Muscle of leg (tissue), 11 donors: ENCODE measurements around the gene CALHM6. TPM values are rescaled to one million over a fixed set of nuclear protein-coding genes. Genes with fewer than 3 reads are reported as not detected.
A peak's percentile ranks its signal among the peaks of the same experiment; 100 is the strongest.

Experiments used
- DNase-seq: peaks from one replicate; pipeline ENCODE4 v3.0.0; 2013
- H3K27ac ChIP-seq: one replicate; pipeline ENCODE4 v1.5.1; 2013; ENCODE audit warnings: mild to moderate bottlenecking, low read length, control low read depth
- H3K27me3 ChIP-seq: one replicate; pipeline ENCODE4 v1.6.1; 2013; ENCODE audit warnings: low read length; ENCODE audit not compliant: control insufficient read depth, insufficient read depth
- H3K36me3 ChIP-seq: one replicate; pipeline ENCODE4 v1.6.1; 2013; ENCODE audit warnings: low read length; ENCODE audit not compliant: control insufficient read depth, insufficient read depth
- H3K4me1 ChIP-seq: one replicate; pipeline ENCODE4 v1.6.1; 2013; ENCODE audit warnings: low read length; ENCODE audit not compliant: control insufficient read depth, insufficient read depth
- H3K4me3 ChIP-seq: one replicate; pipeline ENCODE4 v1.5.1; 2013; ENCODE audit warnings: low read length, control low read depth
- H3K9me3 ChIP-seq: replicated peaks from 2 replicates; pipeline ENCODE4 v1.6.1; 2013; ENCODE audit warnings: low read depth, low read length; ENCODE audit not compliant: control insufficient read depth
- WGBS: methylation state at CpG from one replicate; pipeline ENCODE4 v1.1.5; 2013; ENCODE audit warnings: missing lambda C conversion rate; ENCODE audit not compliant: insufficient coverage; 5-methylcytosine and 5-hydroxymethylcytosine counted together
- polyA plus RNA-seq, 8 donors: library from polyadenylated mRNA; unstranded; fragments of 120-200 nt; gene quantifications; one replicate each; pipeline versions ENCODE4 v1.2.1 to v1.2.3, GENCODE V29; 2013; ENCODE audit warnings: inconsistent platforms in 1 of 8, low replicate concordance in 1 of 8; ENCODE audit not compliant: insufficient read length in 8 of 8, insufficient read depth in 1 of 8
- total RNA-seq: library from RNA; stranded (reverse); fragments of 120-200 nt; gene quantifications from one replicate; pipeline ENCODE4 v1.2.4, GENCODE V29; 2013

CALHM6 gene
- total and polyA plus RNA-seq, 9 donors = 1.8 to 5.3 (median 3.8) TPM

DNA sequence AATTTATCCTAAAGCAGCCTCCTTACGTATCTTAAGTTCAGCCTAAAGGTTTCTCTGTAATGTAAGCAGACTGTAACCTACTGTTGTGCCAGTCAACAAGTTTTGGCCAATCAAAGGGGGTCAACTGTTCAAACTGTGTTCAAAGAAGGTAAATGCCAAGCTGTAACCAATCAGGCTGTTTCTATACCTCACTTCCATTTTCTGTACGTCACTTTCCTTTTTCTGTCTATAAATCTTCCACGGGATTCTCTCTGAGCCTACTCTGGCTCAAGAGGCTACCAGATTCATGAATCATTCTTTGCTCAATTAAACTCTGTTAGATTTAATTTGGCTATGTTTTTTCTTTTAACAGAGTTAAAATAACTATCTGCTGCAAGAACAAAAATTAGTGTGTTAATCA lies 5.1 kb upstream of the CALHM6 start:
- H3K27ac ChIP-seq = no peak overlapping the region
- no peak for DNase-seq
- WGBS = no CpG with 5 or more reads among the region's 3 CpGs

DNA sequence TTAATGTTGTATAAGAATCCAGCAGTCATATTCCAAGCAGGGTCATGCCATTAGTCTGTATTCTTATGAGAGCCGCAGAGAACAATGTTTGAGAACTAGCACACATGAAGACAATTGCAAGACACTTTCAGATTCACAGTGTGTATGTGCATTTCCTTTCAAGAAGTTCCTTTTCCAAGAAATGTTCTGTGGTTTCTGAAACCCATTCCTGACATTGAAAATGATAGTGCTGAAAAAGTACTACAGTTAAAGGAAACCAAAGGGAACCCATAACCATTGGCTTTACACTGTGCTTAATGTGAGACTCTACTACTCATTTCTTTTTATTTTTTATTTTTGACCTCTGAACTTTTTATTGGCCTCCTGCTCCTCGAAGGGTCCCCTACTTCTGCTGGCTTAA lies 4.2 kb upstream of the CALHM6 start:
- Histone ChIP-seq H3K27me3 (peaks cover 5% of the 10 kb centered on the region), H3K36me3 (no peaks in the 10 kb centered on the region), H3K4me3 (no peak overlapping the region), H3K27ac (no peak overlapping the region), H3K9me3 (no peaks in the 10 kb centered on the region), H3K4me1 (peaks cover 5% of the 10 kb centered on the region)
- DNase-seq = peak; percentile 43
- 100% methylated on average over 1 of the region's 2 CpGs for WGBS

More for the DNA sequence above, 5.1 kb upstream of the CALHM6 start:
- no peaks in the 10 kb centered on the region for H3K36me3 ChIP-seq
- no peak overlapping the region for H3K4me3 ChIP-seq
- H3K4me1 ChIP-seq = no peaks in the 10 kb centered on the region
- no peaks in the 10 kb centered on the region for H3K27me3 ChIP-seq
- H3K9me3 ChIP-seq = no peaks in the 10 kb centered on the region

DNA sequence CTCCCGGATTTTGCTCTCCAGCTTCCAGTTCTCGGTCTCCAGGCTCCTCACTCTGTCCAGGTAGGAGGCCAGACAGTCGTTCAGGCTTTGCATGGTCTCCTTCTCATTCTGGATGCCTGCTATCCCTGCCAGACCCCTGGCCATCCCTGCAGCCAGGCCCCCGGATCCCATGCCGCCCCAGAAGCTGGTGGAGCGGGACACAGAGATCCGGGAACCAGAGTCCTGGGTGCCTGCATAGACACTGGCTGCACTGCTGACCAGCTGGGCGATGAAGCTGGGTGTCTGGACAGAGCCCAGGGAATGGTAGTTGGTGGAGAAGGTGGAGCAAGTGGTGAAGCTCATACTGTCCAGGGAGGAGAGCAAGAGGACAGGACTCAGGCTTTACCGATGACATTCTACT lies 2.9 kb upstream of the CALHM6 start:
- DNase-seq = no peak
- H3K4me1 ChIP-seq = peaks cover 9% of the 10 kb centered on the region
- WGBS = 92% methylated on average over 7 of the region's 9 CpGs
- H3K27me3 ChIP-seq = peaks cover 9% of the 10 kb centered on the region
- no peaks in the 10 kb centered on the region for H3K36me3 ChIP-seq
- H3K4me3 ChIP-seq = no peak overlapping the region
- no peak overlapping the region for H3K27ac ChIP-seq
- H3K9me3 ChIP-seq = no peaks in the 10 kb centered on the region

DNA sequence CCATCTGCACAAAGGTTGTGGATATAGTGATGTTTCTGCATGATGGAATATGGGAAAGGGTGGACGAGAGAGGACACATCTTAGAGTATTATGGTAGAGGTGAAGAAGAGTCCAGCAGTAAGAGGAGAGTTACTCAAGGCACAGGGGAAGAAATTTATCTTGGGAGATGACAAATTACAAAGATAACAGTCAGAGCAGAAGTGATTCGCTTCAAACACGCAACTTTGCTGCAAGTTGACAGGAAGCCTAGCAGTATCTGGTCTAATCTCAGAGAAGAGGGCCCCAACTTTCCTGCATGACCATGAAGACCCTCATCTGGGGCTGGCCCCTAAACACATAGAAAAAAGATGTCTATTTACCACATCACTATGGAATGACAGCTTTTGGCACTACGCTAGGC lies 1.2 kb upstream of the CALHM6 start:
- H3K4me1 ChIP-seq = peaks cover 9% of the 10 kb centered on the region
- no peaks in the 10 kb centered on the region for H3K9me3 ChIP-seq
- no peak for DNase-seq

GRCh38 chr6:116461932-116462885 lies 1.0 kb downstream of the CALHM6 start:
- 2% methylated on average over 71 of the region's 84 CpGs for WGBS
- peaks cover 9% of the 10 kb centered on the region for H3K4me1 ChIP-seq
- peak overlapping the region; percentile 51 for H3K4me3 ChIP-seq
- no peaks in the 10 kb centered on the region for H3K9me3 ChIP-seq
- peaks cover 11% of the 10 kb centered on the region for H3K27me3 ChIP-seq
- H3K27ac ChIP-seq = peak overlapping the region; percentile 70
- H3K36me3 ChIP-seq = no peaks in the 10 kb centered on the region
- peak; percentile 79 for DNase-seq

More for the DNA sequence above, 1.2 kb upstream of the CALHM6 start:
- Histone ChIP-seq H3K27ac (no peak overlapping the region), H3K27me3 (peaks cover 11% of the 10 kb centered on the region), H3K4me3 (no peak overlapping the region), H3K36me3 (no peaks in the 10 kb centered on the region)
- 91% methylated on average over 3 of the region's 4 CpGs for WGBS

GRCh38 chr6:116463301-116463700 lies 2.1 kb downstream of the CALHM6 start:
- Histone ChIP-seq H3K27me3 (peaks cover 11% of the 10 kb centered on the region), H3K9me3 (no peaks in the 10 kb centered on the region), H3K36me3 (no peaks in the 10 kb centered on the region), H3K27ac (no peak overlapping the region), H3K4me3 (no peak overlapping the region), H3K4me1 (peaks cover 9% of the 10 kb centered on the region)
- no CpG with 5 or more reads among the region's 4 CpGs for WGBS
- DNase-seq = peak; percentile 41

DNA sequence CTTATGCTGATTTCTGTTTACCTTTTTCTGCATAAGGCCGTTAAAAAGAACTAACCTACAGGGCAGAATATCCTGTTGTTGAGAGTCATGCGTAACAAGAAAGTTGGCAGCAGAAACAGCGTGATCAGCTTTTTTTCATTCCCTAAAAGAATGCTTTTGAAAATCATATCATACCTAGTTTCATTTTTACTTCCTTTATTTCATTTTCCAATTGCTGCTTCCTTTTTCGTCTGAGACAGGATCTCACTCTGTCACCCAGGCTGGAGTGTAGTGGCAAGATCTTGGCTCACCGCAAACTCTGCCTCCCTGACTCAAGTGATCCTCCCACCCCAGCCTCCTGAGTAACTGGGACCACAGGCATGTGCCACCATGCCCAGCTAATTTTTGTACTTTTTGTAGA lies 4.1 kb downstream of the CALHM6 start:
- H3K4me3 ChIP-seq = no peak overlapping the region
- no peaks in the 10 kb centered on the region for H3K36me3 ChIP-seq
- peak overlapping the region; percentile 54 for H3K27ac ChIP-seq
- WGBS = 72% methylated on average over 4 of the region's 5 CpGs
- peaks cover 9% of the 10 kb centered on the region for H3K4me1 ChIP-seq
- peak; percentile 82 for DNase-seq
- peaks cover 11% of the 10 kb centered on the region for H3K27me3 ChIP-seq
- no peaks in the 10 kb centered on the region for H3K9me3 ChIP-seq

- Histone ChIP-seq H3K9me3 (no peaks in the 10 kb centered on the region), H3K4me1 (peaks cover 4% of the 10 kb centered on the region), H3K4me3 (no peak overlapping the region), H3K36me3 (no peaks in the 10 kb centered on the region), H3K27ac (no peak overlapping the region), H3K27me3 (peaks cover 5% of the 10 kb centered on the region)
- WGBS = no CpG with 5 or more reads among the region's 1 CpG
- DNase-seq = no peak
Observed at GRCh38 chr6:116467096-116467495, 5.9 kb downstream of the CALHM6 start.

DNA sequence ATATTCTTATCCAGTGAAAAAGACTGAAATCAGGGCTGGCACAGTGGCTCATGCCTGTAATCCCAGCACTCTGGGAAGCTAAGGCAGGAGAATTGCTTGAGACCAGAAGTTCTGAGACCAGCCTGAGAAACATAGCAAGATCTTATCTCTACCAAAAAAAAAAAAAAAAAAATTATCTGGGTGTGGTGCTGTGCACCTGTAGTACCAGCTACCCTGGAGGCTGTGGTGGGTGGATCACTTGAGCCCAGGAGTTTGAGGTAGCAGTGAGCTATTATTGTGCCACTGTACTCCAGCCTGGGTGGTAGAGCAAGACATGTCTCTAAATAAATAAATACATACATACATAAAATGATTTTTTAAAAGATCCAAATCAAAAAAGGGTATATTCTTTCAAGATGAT lies 6.3 kb downstream of the CALHM6 start:
- Histone ChIP-seq H3K27me3 (peaks cover 3% of the 10 kb centered on the region), H3K9me3 (no peaks in the 10 kb centered on the region), H3K4me3 (no peak overlapping the region), H3K27ac (no peak overlapping the region), H3K4me1 (peaks cover 1% of the 10 kb centered on the region), H3K36me3 (no peaks in the 10 kb centered on the region)
- DNase-seq = no peak

GRCh38 chr6:116468293-116468692 lies 7.1 kb downstream of the CALHM6 start:
- Histone ChIP-seq H3K36me3 (no peaks in the 10 kb centered on the region), H3K4me3 (no peak overlapping the region), H3K27ac (no peak overlapping the region), H3K27me3 (peaks cover 2% of the 10 kb centered on the region), H3K4me1 (no peaks in the 10 kb centered on the region), H3K9me3 (no peaks in the 10 kb centered on the region)
- WGBS = no CpG with 5 or more reads among the region's 1 CpG
- DNase-seq = no peak
